ENCODE measurements around the gene CHEK2.
"Not testable (repeated sequence)": the region's sequence is repeated elsewhere in the genome, so short reads cannot be mapped to it uniquely, and the experiment has no call there.

Gene CHEK2

GRCh38 chr22:28741785-28742561, at the start of gene CHEK2, which contains the start of gene HSCB:
Gene CHEK2, minus strand, starts transcription at chr22:28741820. Its CDS starts 7,099 bp downstream, at chr22:28734721.
Gene HSCB, plus strand, starts transcription at chr22:28742039. Its CDS starts 57 bp downstream, at chr22:28742096.
- peak; percentile 95 for DNase-seq

DNA sequence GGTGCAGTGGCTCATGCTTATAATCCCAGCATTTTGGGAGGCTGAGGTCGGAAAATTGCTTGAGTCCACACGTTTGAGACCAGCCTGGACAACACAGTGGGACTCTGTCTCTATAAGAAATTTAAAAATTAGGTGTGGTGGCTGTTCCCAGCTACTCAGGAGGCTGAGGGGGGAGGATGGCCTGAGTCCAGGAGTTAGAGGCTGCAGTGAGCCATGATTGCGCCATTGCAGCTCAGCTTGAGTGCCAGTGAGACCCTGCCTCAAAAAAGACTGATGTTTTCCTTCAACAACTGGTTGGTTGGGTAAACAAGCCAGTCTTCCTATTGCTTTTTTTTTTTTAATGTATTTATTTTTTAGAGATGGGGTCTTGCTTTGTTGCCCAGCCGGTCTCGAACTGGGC, 49.5 kb upstream of the CHEK2 start:
- DNase-seq: no peak

DNA sequence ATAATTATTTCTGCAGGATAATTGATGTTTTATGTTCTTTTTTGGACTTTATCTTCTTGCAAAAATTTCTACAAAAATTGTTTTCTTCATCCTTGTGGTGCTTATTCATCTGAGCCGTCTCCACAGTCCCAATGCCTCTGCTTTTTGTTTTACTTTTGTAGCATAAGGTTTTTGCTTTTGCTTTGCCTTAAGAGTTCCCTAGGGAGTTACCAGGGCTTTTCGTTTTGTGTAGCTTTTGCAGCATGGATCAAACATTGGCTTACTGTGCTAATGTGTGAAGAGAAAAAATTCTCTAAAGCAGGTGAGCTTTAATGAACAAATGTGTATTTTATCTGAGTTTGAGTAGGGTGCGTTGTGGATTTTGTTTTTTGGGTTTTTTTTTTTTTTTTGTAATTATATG, 47.0 kb upstream of the CHEK2 start:
- no peak for DNase-seq

DNA sequence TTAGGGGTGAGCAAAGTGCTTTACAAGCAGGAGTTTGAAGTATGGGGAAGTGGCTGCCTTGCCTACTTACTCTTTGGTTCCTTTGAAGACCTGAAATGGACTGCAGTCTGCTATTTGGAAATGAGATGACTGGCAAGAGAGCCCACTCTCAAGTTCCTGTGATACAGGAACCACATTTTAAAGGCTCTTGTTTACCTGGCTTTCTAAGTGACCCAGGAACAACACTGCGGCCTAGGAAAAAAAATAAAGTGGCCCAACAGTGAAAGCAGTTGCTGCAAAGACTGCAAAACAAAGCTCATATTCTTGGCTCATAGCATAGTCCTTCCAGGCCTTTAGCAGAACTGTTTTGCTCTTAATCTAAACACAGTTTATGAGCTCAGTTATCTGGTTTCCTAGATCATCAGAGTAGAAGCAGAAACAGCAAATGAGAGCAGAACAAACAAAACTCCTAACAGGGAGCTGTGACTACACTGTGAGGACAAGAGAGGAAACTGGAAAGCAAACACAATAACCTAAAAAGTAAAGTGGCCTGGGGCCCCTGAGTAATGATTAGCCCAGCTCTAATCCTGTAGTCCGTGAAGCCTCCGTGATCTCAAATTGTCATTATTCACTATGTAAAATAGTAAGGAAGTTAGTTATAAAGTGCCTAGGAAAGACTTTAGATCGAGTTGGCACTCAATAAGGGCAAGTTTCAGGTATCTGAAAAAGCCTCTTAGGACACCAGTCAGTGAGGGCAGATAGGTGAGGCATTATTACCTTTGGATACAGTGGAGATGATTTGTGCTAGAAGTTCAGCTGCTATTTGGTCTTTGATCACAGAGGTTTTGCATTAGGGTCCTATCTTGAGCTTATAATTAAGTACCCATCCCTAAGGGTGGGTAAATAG, 42.4 kb upstream of the CHEK2 start:
- no peak for DNase-seq

DNA sequence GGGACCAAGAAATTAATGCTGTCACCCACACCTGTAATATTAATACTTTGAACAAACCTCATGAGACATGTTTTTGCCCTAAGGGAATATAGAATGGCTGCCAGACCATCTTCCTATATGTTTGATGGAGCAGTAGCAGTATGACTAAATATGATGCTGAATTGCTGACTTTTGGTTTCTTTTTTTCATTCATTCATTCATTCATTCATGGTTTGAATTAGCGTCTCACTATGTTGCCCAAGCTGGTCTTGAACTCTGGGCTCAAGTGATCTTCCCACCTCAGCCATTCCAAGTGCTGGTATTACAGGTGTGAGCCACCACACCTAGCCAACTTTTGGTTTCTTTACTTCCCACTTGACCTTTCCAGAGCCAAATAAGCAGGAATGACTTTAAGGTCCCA, 38.7 kb upstream of the CHEK2 start:
- DNase-seq: no peak

- DNase-seq: no peak
Measured at GRCh38 chr22:28779833-28780232, 38.2 kb upstream of the CHEK2 start.

DNA sequence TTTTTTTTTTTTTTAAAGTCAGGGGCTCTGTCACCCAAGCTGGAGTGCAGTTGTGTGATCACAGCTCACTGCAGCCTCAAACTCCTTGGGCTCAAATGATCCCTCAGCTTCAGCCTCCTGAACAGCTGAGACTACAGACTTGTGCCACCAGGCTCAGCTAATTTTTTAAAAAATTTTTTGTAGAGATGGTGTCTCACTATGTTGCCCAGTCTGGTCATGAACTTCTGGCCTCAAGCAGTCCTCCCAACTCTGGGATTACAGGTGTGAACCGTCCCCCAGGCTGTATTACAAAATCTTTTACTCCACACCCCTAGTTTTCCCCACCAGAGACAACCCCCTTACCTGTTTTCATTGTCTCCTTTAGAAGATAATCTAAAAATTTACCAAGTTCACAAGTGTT, 32.8 kb upstream of the CHEK2 start:
- no peak for DNase-seq

DNA sequence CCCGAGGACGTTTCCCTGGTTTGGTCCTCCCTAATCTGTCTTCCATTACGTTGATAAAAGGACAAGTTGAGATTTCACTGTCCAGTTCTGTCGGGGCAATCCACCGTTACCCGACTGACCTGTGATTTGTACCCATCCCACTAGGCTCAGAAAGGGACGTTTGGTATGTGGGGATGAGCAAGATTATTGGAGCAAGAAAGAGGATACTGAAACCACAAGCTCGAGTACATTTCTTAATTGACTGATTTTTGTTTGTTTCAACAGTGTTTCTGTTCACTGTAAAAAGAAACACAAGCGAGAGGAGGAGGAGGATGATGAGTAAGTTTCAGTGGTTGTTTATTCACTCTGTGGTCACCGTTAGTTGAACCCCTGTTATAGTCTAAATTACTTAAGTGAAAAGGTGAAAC, 31.8 kb upstream of the CHEK2 start:
- no peak for DNase-seq

DNA sequence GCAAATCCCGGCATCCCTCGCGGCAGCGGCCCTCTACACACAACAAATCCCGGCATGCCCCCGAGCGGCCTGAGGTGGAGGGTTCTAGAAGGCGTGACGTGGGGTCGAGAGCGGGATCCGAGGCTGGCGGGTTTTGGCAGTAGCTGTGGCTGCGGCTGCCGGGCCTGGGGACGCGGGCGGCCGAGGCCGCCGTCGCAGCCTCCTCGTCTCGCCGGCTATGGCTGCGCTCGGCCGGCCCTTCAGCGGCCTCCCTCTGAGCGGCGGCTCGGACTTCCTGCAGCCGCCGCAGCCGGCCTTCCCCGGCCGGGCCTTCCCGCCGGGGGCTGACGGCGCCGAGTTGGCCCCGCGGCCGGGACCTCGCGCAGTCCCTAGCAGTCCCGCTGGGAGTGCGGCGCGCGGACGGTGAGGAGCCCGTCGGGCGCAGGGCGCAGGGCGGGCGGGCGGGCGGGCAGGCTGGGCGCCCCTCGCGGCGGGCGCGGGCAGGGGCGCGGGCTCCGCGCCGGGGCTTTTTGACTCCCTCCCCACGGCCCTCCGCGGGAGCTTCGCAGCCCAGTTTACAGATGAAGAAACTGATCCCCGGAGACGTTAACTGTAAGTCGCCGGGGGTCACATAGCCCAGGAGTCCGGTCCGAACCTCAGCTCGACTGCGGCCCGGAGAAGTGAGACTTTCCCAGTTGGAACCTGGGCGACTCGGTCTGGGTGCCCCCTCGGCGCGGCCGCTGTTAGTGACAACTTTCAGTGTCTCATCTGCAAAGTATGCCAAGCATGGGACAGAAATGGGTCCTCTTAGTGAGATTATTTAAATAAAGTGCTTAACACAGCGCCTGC, 31.2 kb upstream of the CHEK2 start, which contains the start of gene CCDC117:
CCDC117 (plus strand) TSS at position 63 of the 828 bp plus-strand sequence; CDS start at position 218, 155 bp downstream.
- DNase-seq: peak; percentile 92

- no peak for DNase-seq
Measured at GRCh38 chr22:28771195-28771791, 29.7 kb upstream of the CHEK2 start.

DNA sequence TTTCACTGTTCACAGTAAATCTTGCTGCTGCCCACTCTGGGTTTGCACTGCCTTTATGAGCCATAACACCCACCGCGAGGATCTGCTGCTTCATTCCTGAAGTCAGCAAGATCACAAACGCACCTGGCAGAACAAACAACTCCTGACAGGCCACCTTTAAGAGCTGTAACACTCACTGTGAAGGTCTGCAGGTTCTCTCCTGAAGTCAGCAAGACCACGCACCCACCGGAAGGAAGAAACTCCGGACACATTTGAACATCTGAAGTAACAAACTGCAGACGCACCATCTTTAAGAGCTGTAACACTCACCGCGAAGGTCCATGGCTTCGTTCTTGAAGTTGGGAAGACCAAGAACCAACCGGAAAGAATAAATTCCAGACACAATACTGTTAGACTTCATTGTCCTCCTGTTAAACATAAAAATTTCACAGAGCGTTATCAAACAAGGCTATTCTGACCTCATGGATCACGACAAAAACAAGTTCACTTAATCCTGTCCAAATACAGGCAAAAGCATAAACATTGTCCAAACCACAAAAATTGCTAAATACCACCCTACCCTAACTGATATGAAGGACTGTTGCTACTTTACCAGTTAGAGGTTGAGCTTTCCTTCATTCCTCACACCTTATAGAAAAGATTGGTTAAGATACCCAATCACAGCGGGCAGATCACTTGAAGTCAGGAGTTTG, 27.9 kb upstream of the CHEK2 start:
- DNase-seq: no peak

DNA sequence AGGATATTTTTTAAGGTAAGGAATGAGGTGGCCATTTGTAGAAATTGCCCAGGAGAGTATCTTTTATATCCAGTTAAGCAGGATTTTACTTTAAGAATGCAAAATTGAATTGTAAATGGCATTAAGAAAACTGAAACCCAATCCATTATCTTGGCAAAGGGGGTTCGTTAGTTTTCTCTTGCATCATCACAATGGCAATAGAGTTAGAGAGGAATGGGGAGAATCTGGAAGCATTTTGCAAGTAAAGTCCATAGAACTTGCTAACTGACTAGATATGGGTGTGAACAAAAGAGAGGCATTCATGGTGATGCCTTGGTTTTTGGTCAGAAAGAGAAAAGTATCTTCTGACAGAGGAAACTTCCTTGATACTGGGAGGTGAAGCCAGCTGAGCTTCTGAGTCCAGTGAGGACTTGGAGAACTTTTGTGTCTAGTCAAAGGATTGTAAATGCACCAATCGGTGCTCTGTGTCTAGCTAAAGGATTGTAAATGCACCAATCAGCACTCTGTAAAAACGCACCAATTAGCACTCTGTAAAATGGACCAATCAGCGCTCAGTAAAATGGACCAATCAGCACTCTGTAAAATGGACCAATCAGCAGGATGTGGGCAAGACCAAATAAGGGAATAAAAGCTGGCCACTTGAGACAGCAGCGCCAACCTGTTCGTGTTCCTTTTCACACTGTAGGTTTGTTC, 27.2 kb upstream of the CHEK2 start:
- no peak for DNase-seq

- DNase-seq: no peak
Measured at GRCh38 chr22:28766628-28767027, 25.0 kb upstream of the CHEK2 start.

DNA sequence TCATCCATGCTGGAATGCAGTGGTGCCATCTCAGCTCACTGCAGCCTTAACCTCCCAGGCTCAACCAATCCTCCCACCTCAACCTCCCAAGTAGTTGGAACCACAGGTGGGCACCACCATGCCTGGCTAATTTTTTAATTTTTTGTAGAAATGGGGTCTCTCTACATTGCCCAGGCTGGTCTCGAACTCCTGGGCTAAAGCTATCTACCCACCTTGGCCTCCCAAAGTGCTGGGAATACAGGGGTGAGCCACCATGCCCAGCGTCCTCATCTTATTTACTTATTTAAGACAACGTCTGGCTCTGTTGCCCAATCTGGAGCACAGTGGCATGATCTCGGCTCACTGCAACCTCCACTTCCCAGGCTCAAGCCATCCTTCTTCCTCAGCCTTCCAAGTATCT, 20.4 kb upstream of the CHEK2 start:
- not testable (repeated sequence) for DNase-seq

GRCh38 chr22:28761449-28761755, 19.8 kb upstream of the CHEK2 start:
- DNase-seq: no peak

DNA sequence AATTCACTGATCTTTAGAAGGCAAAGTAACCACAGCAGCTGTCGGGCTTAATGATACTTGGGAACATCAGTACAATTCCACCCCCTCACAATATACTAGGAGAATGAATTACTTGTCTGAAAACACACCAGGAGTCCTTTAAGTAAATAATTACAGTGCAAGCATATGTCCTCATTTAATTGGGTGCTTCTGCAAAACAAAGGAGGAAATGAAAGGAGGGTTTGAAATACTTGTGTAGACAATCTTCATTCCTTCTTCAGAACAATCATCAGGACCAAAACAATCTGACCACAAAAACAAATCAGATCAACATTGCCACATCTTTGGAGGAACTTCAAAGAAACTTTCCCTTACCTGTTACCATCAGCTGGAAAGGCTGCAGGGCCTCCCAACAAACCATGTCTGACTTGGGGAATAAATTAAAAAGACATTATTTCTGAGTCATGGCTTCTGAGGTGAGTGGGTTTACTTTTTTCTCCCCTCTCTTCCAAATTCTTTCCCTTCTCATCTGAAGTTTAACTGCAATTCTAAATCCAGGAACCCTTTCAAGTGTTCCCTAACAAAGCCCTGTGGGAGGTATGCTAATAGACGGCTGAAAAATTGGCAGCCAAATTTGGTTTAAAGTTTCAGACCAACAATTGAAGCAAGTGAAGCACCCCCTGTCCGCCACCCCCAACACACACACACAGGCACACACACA, 18.4 kb upstream of the CHEK2 start:
- DNase-seq: no peak

- not testable (repeated sequence) for DNase-seq
Measured at GRCh38 chr22:28754512-28754911, 12.9 kb upstream of the CHEK2 start.

DNA sequence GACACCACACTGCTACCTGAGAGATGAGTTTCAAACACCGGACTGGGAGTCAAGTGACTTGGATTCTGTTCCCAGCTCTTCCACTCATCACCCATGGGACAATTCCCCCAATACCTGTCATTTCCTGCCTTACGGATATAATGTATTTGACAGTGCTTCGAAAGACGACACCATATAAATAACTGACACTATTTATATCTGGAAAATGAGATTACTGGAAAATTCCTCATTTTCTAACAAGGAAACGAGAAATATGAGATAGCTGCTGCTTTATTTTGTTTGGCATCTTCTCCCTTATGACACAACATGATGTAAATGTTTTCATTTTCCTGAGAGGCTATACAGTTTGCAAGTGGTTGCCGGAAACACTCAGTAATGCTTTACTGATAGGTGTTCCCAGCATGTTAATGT, 8.9 kb upstream of the CHEK2 start:
- no peak for DNase-seq

- no peak for DNase-seq
Measured at GRCh38 chr22:28743852-28744251, 2.2 kb upstream of the CHEK2 start.

DNA sequence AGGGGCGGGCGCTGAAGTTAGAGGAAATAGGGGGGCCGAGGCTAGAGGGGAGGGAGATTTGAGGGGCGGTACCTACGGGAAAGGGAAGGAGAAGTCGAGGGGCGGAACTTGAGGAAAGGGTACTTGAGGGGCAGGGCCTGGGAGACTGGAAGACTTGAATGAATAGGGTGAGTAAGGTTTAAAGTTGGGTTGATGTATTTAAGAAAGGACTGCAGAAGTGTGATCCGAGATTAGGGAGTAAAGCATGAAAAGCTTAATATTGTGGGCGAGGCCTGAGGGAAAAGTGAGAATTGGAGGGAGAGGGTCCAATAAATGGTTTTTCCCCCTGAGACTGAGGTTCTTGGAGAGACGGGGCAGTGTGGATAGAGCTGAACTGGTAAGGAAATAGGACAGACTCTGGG, 942 bp upstream of the CHEK2 start:
- no peak for DNase-seq

Measured in stimulated activated CD4-positive, alpha-beta T cell treated with anti-CD3 and anti-CD28 coated beads, Interleukin-4, amount 100 ng/mL, for 1 hour (primary cell).